H1 (cell line): ENCODE data around the gene ZNF700. TPM values are rescaled to one million over a fixed set of nuclear protein-coding genes. Genes with fewer than 3 reads are reported as not detected.
A peak's percentile ranks its signal among the peaks of the same experiment; 100 is the strongest.
"Not testable (repeated sequence)": the region's sequence is repeated elsewhere in the genome, so short reads cannot be mapped to it uniquely, and the experiment has no call there.

ENCODE experiments used
- CTCF ChIA-PET: fragments of 300-600 bp; sonication (Branson Sonifier 250); formaldehyde crosslinking; loops from one replicate; lab custom pipeline; 2021; ENCODE audit not compliant: partially characterized antibody; lab: Charles Lee
- POLR2A ChIA-PET: fragments of 300-600 bp; sonication (Branson Sonifier 250); formaldehyde crosslinking; loops from one replicate; lab custom pipeline; 2021; ENCODE audit warnings: inconsistent platforms; ENCODE audit not compliant: partially characterized antibody; lab: Charles Lee
- DNase-seq, 2 experiments: peaks; one replicate each; pipeline versions ENCODE4 v3.0.0 to v3.0.0-alpha.2; 2010 to 2022; ENCODE audit warnings: low spot score in 2 of 2, low read depth in 1 of 2, mixed read lengths in 1 of 2
- FAIRE-seq: peaks from 2 replicates; lab custom pipeline; 2011; peaks lifted over from hg19 to GRCh38; lab: Jason Lieb, UNC
- H2AFZ ChIP-seq: 2 replicates; pipeline ENCODE4 v1.8.1; 2012; ENCODE audit warnings: low read length, inconsistent platforms
- H2AK5ac ChIP-seq: 2 replicates; pipeline ENCODE4 v1.6.1; 2013; ENCODE audit warnings: low read depth, low read length
- H2BK120ac ChIP-seq: replicated peaks from 2 replicates; pipeline ENCODE3; 2013; ENCODE audit warnings: low read depth, low read length, inconsistent platforms
- H2BK12ac ChIP-seq: 2 replicates; pipeline ENCODE4 v1.6.1; 2013; ENCODE audit warnings: low read depth, low read length
- H2BK15ac ChIP-seq: 2 replicates; pipeline ENCODE4 v1.6.1; 2013; ENCODE audit warnings: low read length
- H2BK20ac ChIP-seq: 2 replicates; pipeline ENCODE4 v1.6.1; 2013; ENCODE audit warnings: low read length
- H2BK5ac ChIP-seq: 2 replicates; pipeline ENCODE4 v1.6.1; 2013; ENCODE audit warnings: low read depth, low read length
- H3K14ac ChIP-seq: 2 replicates; pipeline ENCODE4 v1.6.1; 2013; ENCODE audit warnings: inconsistent platforms; ENCODE audit not compliant: insufficient read length
- H3K18ac ChIP-seq: 2 replicates; pipeline ENCODE4 v1.6.1; 2013; ENCODE audit warnings: low read length; ENCODE audit errors: extremely low read depth
- H3K23ac ChIP-seq: 2 replicates; pipeline ENCODE4 v1.6.1; 2013; ENCODE audit warnings: inconsistent platforms; ENCODE audit not compliant: insufficient read length
- H3K23me2 ChIP-seq: 2 replicates; pipeline ENCODE4 v1.6.1; 2013; ENCODE audit warnings: low read depth, low read length
- H3K27ac ChIP-seq: 2 replicates; pipeline ENCODE4 v1.6.1; 2011; ENCODE audit warnings: low read depth, low read length, inconsistent platforms
- H3K27me3 ChIP-seq, 4 experiments: replicated peaks in 1 of 4; 1 replicate in 1 of 4; 2 replicates in 3 of 4; pipeline versions ENCODE4 v1.6.1 to v1.8.1; 2011 to 2013; ENCODE audit warnings: low read length in 3 of 4, mild to moderate bottlenecking in 3 of 4, inconsistent platforms in 2 of 4, mixed read lengths in 2 of 4, moderate library complexity in 1 of 4; ENCODE audit not compliant: control insufficient read depth in 3 of 4, insufficient read depth in 3 of 4; ENCODE audit errors: extremely low read depth in 1 of 4
- H3K36me3 ChIP-seq, 4 experiments: 2 replicates each; pipeline versions ENCODE4 v1.6.1 to v1.8.1; 2011 to 2013; ENCODE audit warnings: mild to moderate bottlenecking in 4 of 4, low read length in 3 of 4, moderate library complexity in 2 of 4, control low read depth in 1 of 4, inconsistent platforms in 1 of 4; ENCODE audit not compliant: insufficient read depth in 4 of 4, control insufficient read depth in 2 of 4
- H3K4ac ChIP-seq: replicated peaks from 2 replicates; pipeline ENCODE3; 2013; ENCODE audit warnings: low read length, low read depth, mixed read lengths, inconsistent platforms; ENCODE audit not compliant: insufficient read length
- H3K4me1 ChIP-seq, 4 experiments: replicated peaks in 1 of 4; 1 replicate in 1 of 4; 2 replicates in 3 of 4; pipeline versions ENCODE4 v1.6.1 to v1.8.1; 2011 to 2013; ENCODE audit warnings: low read length in 3 of 4, inconsistent platforms in 2 of 4, mixed read lengths in 1 of 4; ENCODE audit not compliant: insufficient read depth in 4 of 4, control insufficient read depth in 3 of 4
- H3K4me2 ChIP-seq, 2 experiments: 2 replicates each; pipeline versions ENCODE4 v1.6.1 to v1.8.1; 2011 to 2013; ENCODE audit warnings: low read depth in 2 of 2, low read length in 2 of 2, control low read depth in 1 of 2, inconsistent platforms in 1 of 2, mild to moderate bottlenecking in 1 of 2; ENCODE audit not compliant: insufficient read depth in 1 of 2
- H3K4me3 ChIP-seq, 4 experiments: fragments of 200-600, 300-600 bp in 1 of 4; sonication (generic), shearing (Covaris generic), sonication (Bioruptor Twin) in 1 of 4; 2 replicates each; pipeline versions ENCODE4 v1.5.1 to v1.8.1; 2011 to 2016; ENCODE audit warnings: low read length in 4 of 4, low read depth in 3 of 4, control low read depth in 2 of 4, inconsistent platforms in 2 of 4, mild to moderate bottlenecking in 2 of 4, mixed read lengths in 1 of 4, moderate library complexity in 1 of 4; ENCODE audit not compliant: insufficient read depth in 2 of 4; ENCODE audit errors: extremely low read depth in 1 of 4
- H3K56ac ChIP-seq: replicated peaks from 2 replicates; pipeline ENCODE3; 2013; ENCODE audit warnings: low read depth, mild to moderate bottlenecking, mixed read lengths, low read length, inconsistent platforms; ENCODE audit not compliant: insufficient read length
- H3K79me1 ChIP-seq: 2 replicates; pipeline ENCODE4 v1.6.1; 2013; ENCODE audit warnings: low read depth, low read length, control low read depth
- H3K79me2 ChIP-seq, 2 experiments: 2 replicates each; pipeline versions ENCODE4 v1.6.1 to v1.8.1; 2012 to 2013; ENCODE audit warnings: low read length in 2 of 2, mild to moderate bottlenecking in 2 of 2, inconsistent platforms in 1 of 2; ENCODE audit not compliant: insufficient read depth in 2 of 2, control insufficient read depth in 1 of 2
- H3K9ac ChIP-seq, 4 experiments: replicated peaks in 1 of 4; 1 replicate in 1 of 4; 2 replicates in 3 of 4; pipeline versions ENCODE4 v1.6.1 to v1.8.1; 2011 to 2013; ENCODE audit warnings: low read depth in 3 of 4, low read length in 3 of 4, control low read depth in 2 of 4, mild to moderate bottlenecking in 2 of 4, moderate library complexity in 2 of 4, inconsistent platforms in 1 of 4; ENCODE audit errors: extremely low read depth in 1 of 4
- H3K9me3 ChIP-seq, 2 experiments: 2 replicates each; pipeline versions ENCODE4 v1.6.1 to v1.8.1; 2012 to 2013; ENCODE audit warnings: mild to moderate bottlenecking in 2 of 2, moderate library complexity in 2 of 2, control low read depth in 1 of 2, inconsistent platforms in 1 of 2, low read depth in 1 of 2, low read length in 1 of 2, mixed read lengths in 1 of 2; ENCODE audit not compliant: insufficient read depth in 2 of 2
- H4K20me1 ChIP-seq, 2 experiments: replicated peaks in 1 of 2; 2 replicates each; pipeline versions ENCODE3 to v1.8.1; 2011 to 2013; ENCODE audit warnings: inconsistent platforms in 2 of 2, low read length in 2 of 2, mild to moderate bottlenecking in 1 of 2; ENCODE audit not compliant: insufficient read depth in 2 of 2, control insufficient read depth in 1 of 2
- H4K5ac ChIP-seq: 2 replicates; pipeline ENCODE4 v1.6.1; 2013; ENCODE audit warnings: low read length, low read depth, mixed read lengths, inconsistent platforms; ENCODE audit not compliant: insufficient read length
- H4K8ac ChIP-seq: 2 replicates; pipeline ENCODE4 v1.8.0; 2013; ENCODE audit warnings: mild to moderate bottlenecking, moderate library complexity, low read length, inconsistent platforms; ENCODE audit not compliant: insufficient read depth; ENCODE audit errors: extremely low read depth
- H4K91ac ChIP-seq: replicated peaks from 2 replicates; pipeline ENCODE3; 2013; ENCODE audit warnings: low read length, mixed read lengths, inconsistent platforms; ENCODE audit not compliant: insufficient read length
- E2F6 ChIP-seq: IDR thresholded peaks from 2 replicates; pipeline ENCODE4 v1.6.1; 2012; ENCODE audit warnings: inconsistent platforms
- POLR2A ChIP-seq, 2 experiments: IDR thresholded peaks; 1 replicate in 1 of 2; 2 replicates in 1 of 2; pipeline ENCODE4 v1.6.1; 2011; ENCODE audit warnings: low read depth in 2 of 2, low read length in 2 of 2, mild to moderate bottlenecking in 2 of 2; ENCODE audit errors: control extremely low read depth in 1 of 2
- WGBS, 2 experiments: shearing (Covaris generic) in 1 of 2; methylation state at CpG; one replicate each; pipeline versions ENCODE4 v1.1.6 to v1.1.7; 2013 to 2015; ENCODE audit warnings: low lambda C conversion rate in 2 of 2, mixed read lengths in 2 of 2, inconsistent platforms in 1 of 2, low coverage in 1 of 2, missing lambda C conversion rate in 1 of 2; ENCODE audit not compliant: insufficient replicate concordance in 2 of 2, insufficient coverage in 1 of 2, insufficient read length in 1 of 2; ENCODE audit errors: extremely low coverage in 1 of 2, missing lambda C conversion rate in 1 of 2; 5-methylcytosine and 5-hydroxymethylcytosine counted together
- polyA plus RNA-seq, 7 experiments: library from polyadenylated mRNA; depleted of rRNA in 3 of 7; stranded (reverse) in 5 of 7; unstranded in 2 of 7; fragments of >200 nt in 5 of 7; fragments of 200-250 nt in 2 of 7; gene quantifications; 1 replicate in 5 of 7; 2 replicates in 1 of 7; 4 replicates in 1 of 7; pipeline versions ENCODE4 v1.2.1 to v1.2.3, GENCODE V29; 2011 to 2013; ENCODE audit warnings: missing spikeins in 2 of 7, mixed read lengths in 2 of 7
- total RNA-seq: library from RNA; stranded (reverse); fragmentation: NEBNext Ultra II Directional; extraction: Animal tissue kit (Norgen Biotek cat#: 25700); gene quantifications from 2 replicates; pipeline ENCODE4 v1.2.1, GENCODE V29; 2021
- TF ChIP-seq, protein P1 (sequence below), 3 experiments: IDR thresholded peaks; 1 replicate in 2 of 3; 2 replicates in 1 of 3; pipeline versions ENCODE4 v1.5.1 to v1.6.1; 2011; ENCODE audit warnings: low read length in 3 of 3, mild to moderate bottlenecking in 3 of 3, inconsistent platforms in 2 of 3, low read depth in 1 of 3, moderate library complexity in 1 of 3; ENCODE audit not compliant: insufficient read depth in 1 of 3; ENCODE audit errors: control extremely low read depth in 1 of 3
- TF ChIP-seq, protein P2 (sequence below): IDR thresholded peaks from 2 replicates; pipeline ENCODE4 v1.6.1; 2011; ENCODE audit warnings: low read depth, mild to moderate bottlenecking, low read length; ENCODE audit not compliant: insufficient read depth

ZNF700 gene
- total and polyA plus RNA-seq, 2 of the 8 experiments (the other 6 are each of a cell fraction or from before 2014, with no cell fraction given), result 3.0 to 10.5 TPM

- TF ChIP-seq, protein P1, sequence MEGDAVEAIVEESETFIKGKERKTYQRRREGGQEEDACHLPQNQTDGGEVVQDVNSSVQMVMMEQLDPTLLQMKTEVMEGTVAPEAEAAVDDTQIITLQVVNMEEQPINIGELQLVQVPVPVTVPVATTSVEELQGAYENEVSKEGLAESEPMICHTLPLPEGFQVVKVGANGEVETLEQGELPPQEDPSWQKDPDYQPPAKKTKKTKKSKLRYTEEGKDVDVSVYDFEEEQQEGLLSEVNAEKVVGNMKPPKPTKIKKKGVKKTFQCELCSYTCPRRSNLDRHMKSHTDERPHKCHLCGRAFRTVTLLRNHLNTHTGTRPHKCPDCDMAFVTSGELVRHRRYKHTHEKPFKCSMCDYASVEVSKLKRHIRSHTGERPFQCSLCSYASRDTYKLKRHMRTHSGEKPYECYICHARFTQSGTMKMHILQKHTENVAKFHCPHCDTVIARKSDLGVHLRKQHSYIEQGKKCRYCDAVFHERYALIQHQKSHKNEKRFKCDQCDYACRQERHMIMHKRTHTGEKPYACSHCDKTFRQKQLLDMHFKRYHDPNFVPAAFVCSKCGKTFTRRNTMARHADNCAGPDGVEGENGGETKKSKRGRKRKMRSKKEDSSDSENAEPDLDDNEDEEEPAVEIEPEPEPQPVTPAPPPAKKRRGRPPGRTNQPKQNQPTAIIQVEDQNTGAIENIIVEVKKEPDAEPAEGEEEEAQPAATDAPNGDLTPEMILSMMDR (IDR thresholded peaks at IDR 0.05; ENCODE audit: control extremely low read depth in 1 of 3, insufficient read depth in 1 of 3, low read depth in 1 of 3, low read length in 3 of 3), result no peak
- TF ChIP-seq POLR2A (IDR thresholded peaks at IDR 0.05; ENCODE audit: control extremely low read depth in 1 of 2, low read depth in 2 of 2, low read length in 2 of 2) (no peak), E2F6 (no peak)
- TF ChIP-seq, protein P2, sequence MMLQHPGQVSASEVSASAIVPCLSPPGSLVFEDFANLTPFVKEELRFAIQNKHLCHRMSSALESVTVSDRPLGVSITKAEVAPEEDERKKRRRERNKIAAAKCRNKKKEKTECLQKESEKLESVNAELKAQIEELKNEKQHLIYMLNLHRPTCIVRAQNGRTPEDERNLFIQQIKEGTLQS, result no peak
Observed at GRCh38 chr19:11921852-11922495, 2.9 kb upstream of the ZNF700 start (continued).

DNA sequence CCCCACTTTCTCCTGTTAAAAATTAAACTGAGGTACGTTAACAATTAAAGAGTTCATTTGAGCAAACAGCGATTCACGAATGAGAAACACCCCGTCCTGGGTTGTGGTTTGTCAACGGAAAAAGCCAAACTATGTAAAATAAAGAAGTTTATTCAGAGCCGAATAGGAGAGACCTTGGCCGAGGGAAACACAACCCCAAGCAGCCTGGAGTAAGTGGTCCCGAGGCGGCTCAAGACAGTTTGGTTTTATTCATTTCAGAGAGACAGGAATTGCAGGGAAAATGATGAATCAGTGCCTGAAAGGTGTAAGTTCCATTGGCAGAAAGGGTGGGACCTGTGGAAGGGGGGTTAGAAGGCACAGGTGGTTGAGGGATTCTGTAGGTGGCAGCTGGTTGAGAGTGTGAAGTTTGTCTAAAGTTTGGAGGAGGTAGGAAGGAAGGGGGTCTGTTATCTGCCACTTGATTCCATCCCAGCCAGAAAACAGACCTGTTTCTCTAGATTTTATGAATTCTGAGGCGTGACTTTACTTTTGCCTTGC is 812 bp downstream of the ZNF700 start:
- H4K91ac ChIP-seq, H2BK15ac ChIP-seq, H2BK20ac ChIP-seq, H4K5ac ChIP-seq, H3K18ac ChIP-seq, H2BK120ac ChIP-seq, H3K36me3 ChIP-seq, H3K27me3 ChIP-seq, H3K23me2 ChIP-seq, H3K4me1 ChIP-seq, DNase-seq, H4K20me1 ChIP-seq, H3K56ac ChIP-seq, H3K79me1 ChIP-seq, H3K14ac ChIP-seq, H3K27ac ChIP-seq, H3K9me3 ChIP-seq, H3K4ac ChIP-seq, H2BK12ac ChIP-seq, H3K23ac ChIP-seq, H2AK5ac ChIP-seq, H2AFZ ChIP-seq, FAIRE-seq: not testable (repeated sequence)
- Histone ChIP-seq H3K4me3 (peak overlapping the region; percentile 65 to 82 (median 76)), H3K9ac (peak overlapping the region; percentile 86 to 89 (median 88)), H3K79me2 (peaks cover 0 to 10% of the 10 kb centered on the region in 2 experiments; a peak in 2 of 4 replicates), H2BK5ac (0 out of 2 replicates have a peak overlapping the region, but pooled peaks have one; percentile 95), H3K4me2 (peak overlapping the region; percentile 79 to 88), H4K8ac (peak overlapping the region; percentile 100; the same call in 1 of the 2 replicates)
- ChIA-PET POLR2A (interaction anchor here (0.9 to 2.7 kb wide), 4 partner anchors 8 to 127 kb away, joined by 3 to 13 read pairs (median 8); partner anchors contain the start of genes ZNF433 and ZNF878), CTCF (interaction anchor here (0.8 to 10.3 kb wide), 3 partner anchors 16 to 112 kb away, joined by 3 to 144 read pairs (median 3); no protein-coding TSS in a partner anchor)
- 12% methylated on average over 9 of the region's 10 CpGs; no CpG with 5 or more reads in 1 of the 2 experiments for WGBS, 2 experiments
